K562 (cell line): ENCODE data around the gene UIMC1. TPM values are rescaled to one million over a fixed set of nuclear protein-coding genes. Genes with fewer than 3 reads are reported as not detected.

Experiments
- ATAC-seq: fragments of 200-7000 bp; cut with Tn5 transposase; 3 replicates; pipeline ENCODE4 v1.9.1; 2020; ENCODE audit warnings: moderate library complexity
- BruUV-seq: library from RNA; stranded (reverse); fragments of 400-500 nt; replicated peaks from 2 replicates; lab custom pipeline; 2021; lab: Mats Ljungman, UMichigan
- CTCF ChIA-PET: fragments of 300-600 bp; formaldehyde crosslinking; extraction: SDS; loops from one replicate; lab custom pipeline; 2021; ENCODE audit warnings: low intra/inter-chr PET ratio; lab: Yijun Ruan, JAX
- POLR2A ChIA-PET: fragments of 300-600, 350-650 bp; sonication (Branson Sonifier 250); formaldehyde crosslinking; extraction: SDS; loops from one replicate; lab custom pipeline; 2021; ENCODE audit warnings: antibody characterized with exemption, inconsistent platforms; lab: Yijun Ruan, JAX
- DNase-seq, 4 experiments: peaks; one replicate each; pipeline versions ENCODE4 v3.0.0 to v3.0.0-alpha.2; 2011 to 2018; ENCODE audit warnings: low spot score in 3 of 4, mixed read lengths in 3 of 4; ENCODE audit errors: extremely low read depth in 1 of 4
- FAIRE-seq: peaks from 2 replicates; lab custom pipeline; 2011; peaks lifted over from hg19 to GRCh38; lab: Jason Lieb, UNC
- H2AFZ ChIP-seq: 2 replicates; pipeline ENCODE4 v1.6.0; 2011; ENCODE audit warnings: low read depth, low read length, control low read depth, inconsistent platforms
- H3K27ac ChIP-seq: fragments of 200-600 bp; 3 replicates; pipeline ENCODE4 v1.8.0; 2011; ENCODE audit warnings: low read depth, mild to moderate bottlenecking, control low read depth, inconsistent platforms, low read length, moderate library complexity, mixed read lengths; ENCODE audit errors: extremely low read depth
- H3K27me3 ChIP-seq, 2 experiments: fragments of 300-600 bp in 1 of 2; 2 replicates in 1 of 2; 3 replicates in 1 of 2; pipeline versions ENCODE4 v1.6.0 to v1.8.0; 2011; ENCODE audit warnings: inconsistent platforms in 2 of 2, low read length in 2 of 2, mild to moderate bottlenecking in 1 of 2, mixed read lengths in 1 of 2, moderate library complexity in 1 of 2; ENCODE audit not compliant: control insufficient read depth in 2 of 2, insufficient read depth in 2 of 2
- H3K36me3 ChIP-seq: fragments of 300-600 bp; 3 replicates; pipeline ENCODE4 v1.8.0; 2011; ENCODE audit warnings: mild to moderate bottlenecking, low read length, inconsistent platforms; ENCODE audit not compliant: control insufficient read depth, insufficient read depth
- H3K4me1 ChIP-seq, 2 experiments: fragments of 200-600 bp in 1 of 2; replicated peaks in 1 of 2; 2 replicates in 1 of 2; 3 replicates in 1 of 2; pipeline versions ENCODE4 v1.5.1 to v1.8.0; 2011; ENCODE audit warnings: inconsistent platforms in 2 of 2, low read length in 2 of 2, mild to moderate bottlenecking in 1 of 2, mixed read lengths in 1 of 2, moderate library complexity in 1 of 2; ENCODE audit not compliant: control insufficient read depth in 2 of 2, insufficient read depth in 2 of 2
- H3K4me2 ChIP-seq: 2 replicates; pipeline ENCODE4 v1.6.1; 2011; ENCODE audit warnings: low read length, control low read depth, inconsistent platforms, mixed read lengths; ENCODE audit not compliant: insufficient read depth
- H3K4me3 ChIP-seq: fragments of 200-600 bp; sonication (generic), shearing (Covaris generic); 2 replicates; pipeline ENCODE4 v1.5.1; 2016; ENCODE audit warnings: control low read depth, inconsistent platforms
- H3K79me2 ChIP-seq: fragments of 200-600 bp; 3 replicates; pipeline ENCODE4 v1.8.0; 2011; ENCODE audit warnings: low read length, inconsistent platforms; ENCODE audit not compliant: control insufficient read depth, insufficient read depth
- H3K9ac ChIP-seq, 2 experiments: 2 replicates each; pipeline versions ENCODE4 v1.6.0 to v1.6.1; 2011; ENCODE audit warnings: low read depth in 2 of 2, low read length in 2 of 2, control low read depth in 1 of 2, inconsistent platforms in 1 of 2, mild to moderate bottlenecking in 1 of 2, mixed read lengths in 1 of 2; ENCODE audit not compliant: insufficient read depth in 1 of 2
- H3K9me1 ChIP-seq: one replicate; pipeline ENCODE4 v1.6.0; 2011; ENCODE audit warnings: inconsistent platforms, mild to moderate bottlenecking, low read length, moderate library complexity; ENCODE audit not compliant: control insufficient read depth, insufficient read depth
- H3K9me3 ChIP-seq: replicated peaks from 2 replicates; pipeline ENCODE4 v1.5.1; 2011; ENCODE audit warnings: low read depth, low read length, inconsistent platforms; ENCODE audit not compliant: control insufficient read depth, insufficient read depth
- H4K20me1 ChIP-seq: replicated peaks from 2 replicates; pipeline ENCODE4 v1.6.1; 2011; ENCODE audit warnings: low read length, inconsistent platforms, mixed read lengths; ENCODE audit not compliant: control insufficient read depth, insufficient read depth
- C11orf30 ChIP-seq: fragments of 450-650 bp; IDR thresholded peaks from 2 replicates; pipeline ENCODE4 v1.6.1; 2016; ENCODE audit warnings: low read depth, mild to moderate bottlenecking
- DMBX1 ChIP-seq: fragments of 250-450 bp; sonication (Bioruptor Pico); IDR thresholded peaks from 2 replicates; pipeline ENCODE4 v1.8.0; 2022; ENCODE audit warnings: inconsistent platforms, mild to moderate bottlenecking, moderate library complexity, borderline replicate concordance
- GTF2B ChIP-seq: IDR thresholded peaks from 2 replicates; pipeline ENCODE4 v1.6.1; 2011; ENCODE audit not compliant: insufficient read length; ENCODE audit errors: extremely low read depth
- POLR2B ChIP-seq: fragments of 450-650 bp; IDR thresholded peaks from 2 replicates; pipeline ENCODE4 v1.6.1; 2018; ENCODE audit warnings: low read depth; ENCODE audit not compliant: partially characterized antibody
- RBM15 ChIP-seq: fragments of 200-400 bp; formaldehyde crosslinking; IDR thresholded peaks from 2 replicates; pipeline ENCODE4 v1.6.1; 2018; ENCODE audit warnings: mild to moderate bottlenecking, low read length, moderate library complexity; ENCODE audit not compliant: insufficient read depth
- SNRNP70 ChIP-seq: fragments of 200-400 bp; formaldehyde crosslinking; optimal IDR thresholded peaks from 2 replicates; pipeline ENCODE3; 2017; ENCODE audit warnings: low read depth, low read length
- SUPT5H ChIP-seq: fragments of 450-650 bp; IDR thresholded peaks from 2 replicates; pipeline ENCODE4 v1.6.1; 2016
- TRIM25 ChIP-seq: fragments of 450-650 bp; IDR thresholded peaks from 2 replicates; pipeline ENCODE4 v1.7.0; 2016; ENCODE audit warnings: borderline replicate concordance
- TRIM28 ChIP-seq: fragments of 450-650 bp; IDR thresholded peaks from 2 replicates; pipeline ENCODE4 v1.6.1; 2017
- ZBTB17 ChIP-seq: fragments of 450-650 bp; formaldehyde crosslinking; IDR thresholded peaks from 2 replicates; pipeline ENCODE4 v1.4.0; 2020; ENCODE audit warnings: mild to moderate bottlenecking
- ZNF79 ChIP-seq: fragments of 250-450 bp; sonication (Bioruptor Pico); IDR thresholded peaks from 2 replicates; pipeline ENCODE4 v1.4.0; 2020; ENCODE audit warnings: low read depth, mild to moderate bottlenecking, moderate library complexity
- WGBS: fragments of 100-300 bp; shearing (Covaris generic); methylation state at CpG from one replicate; pipeline ENCODE4 v1.1.6; 2016; ENCODE audit warnings: low coverage, mixed read lengths; ENCODE audit not compliant: insufficient coverage; ENCODE audit errors: missing lambda C conversion rate; 5-methylcytosine and 5-hydroxymethylcytosine counted together
- in situ Hi-C: fragments of 300-500 bp; cut with MboI; formaldehyde crosslinking; loops from 4 replicates; pipeline ENCODE4 v1.15.0; 2018; ENCODE audit warnings: inconsistent platforms, mixed read lengths
- intact Hi-C: fragments of 100-400 bp; cut with micrococcal nuclease; formaldehyde crosslinking; loops from 2 replicates; pipeline ENCODE4 v1.14.2; 2022
- polyA plus RNA-seq, 8 experiments: library from polyadenylated mRNA; depleted of rRNA in 4 of 8; stranded (reverse) in 5 of 8; unstranded in 3 of 8; fragments of >200 nt; fragmentation: Nextera tagmentation in 2 of 8; fragmentation: Illumina TruSeq in 1 of 8; extraction: Ambion mirVana in 2 of 8; extraction: Trizol in 1 of 8; gene quantifications; 2 replicates each; pipeline versions ENCODE4 v1.2.1 to v1.2.3, GENCODE V29; 2011 to 2014; ENCODE audit warnings: inconsistent platforms in 1 of 8, missing spikeins in 1 of 8
- total RNA-seq, 7 experiments: library from RNA; depleted of rRNA in 6 of 7; stranded (reverse); fragments of >200 nt in 6 of 7; fragmentation: Illumina TruSeq in 2 of 7; extraction: Trizol in 2 of 7; gene quantifications; 2 replicates each; pipeline versions ENCODE4 v1.2.1 to v1.2.3, GENCODE V29; 2011 to 2021; ENCODE audit warnings: low replicate concordance in 1 of 7

Gene UIMC1
- total and polyA plus RNA-seq, 9 of the 15 experiments (the other 6 are each of a cell fraction or from before 2014, with no cell fraction given): 14.9 to 51.7 (median 36.8) TPM

- Histone ChIP-seq H3K4me3 (no peak overlapping the region), H3K4me1 (no peaks in the 10 kb centered on the region), H3K9ac (no peak overlapping the region), H3K9me3 (no peaks in the 10 kb centered on the region), H3K27ac (no peak overlapping the region), H3K9me1 (no peaks in the 10 kb centered on the region), H3K4me2 (no peak overlapping the region), H2AFZ (no peak overlapping the region), H4K20me1 (no peaks in the 10 kb centered on the region), H3K36me3 (peaks cover 84% of the 10 kb centered on the region), H3K79me2 (no peaks in the 10 kb centered on the region; the same call in 2 of the 3 replicates), H3K27me3 (no peaks in the 10 kb centered on the region)
- TF ChIP-seq DMBX1: no peak
- TF ChIP-seq C11orf30: no peak
- TF ChIP-seq TRIM28: no peak
- TF ChIP-seq ZNF79 (CRISPR knock-in tag): no peak
- TF ChIP-seq POLR2B: no peak
- no peak for TF ChIP-seq RBM15
- TF ChIP-seq TRIM25: no peak
- TF ChIP-seq ZBTB17 (CRISPR knock-in tag): no peak
- TF ChIP-seq SUPT5H: no peak
- TF ChIP-seq GTF2B: no peak
- no peak for TF ChIP-seq SNRNP70
- BruUV-seq: no TSS peak
- in situ Hi-C loops: loop anchor here (10.0 kb wide), 1 partner anchor 289 kb away; no protein-coding TSS in a partner anchor
- ChIA-PET POLR2A (no interaction called here), CTCF (no interaction called here)
- FAIRE-seq (no peak), DNase-seq (no peak), ATAC-seq (no peak)
- intact Hi-C loops: no loop called here
- 88% methylated on average over 2 of the region's 2 CpGs for WGBS
Measured at GRCh38 chr5:176954050-176954449, 52.5 kb downstream of the UIMC1 start.
